CD4-positive, alpha-beta memory T cell (primary cell): ENCODE results near the gene RPL7L1. TPM values are rescaled to one million over a fixed set of nuclear protein-coding genes. Genes with fewer than 3 reads are reported as not detected.
A peak's percentile ranks its signal among the peaks of the same experiment; 100 is the strongest.
"Not testable (repeated sequence)": the region's sequence is repeated elsewhere in the genome, so short reads cannot be mapped to it uniquely, and the experiment has no call there.

ENCODE experiments used
- CTCF ChIA-PET: fragments of 350-600 bp; sonication (Branson Sonifier 250); formaldehyde crosslinking; loops from one replicate; lab custom pipeline; 2021; ENCODE audit warnings: inconsistent platforms; ENCODE audit not compliant: partially characterized antibody; lab: Charles Lee
- POLR2A ChIA-PET: fragments of 350-600 bp; sonication (Branson Sonifier 250); formaldehyde crosslinking; loops from one replicate; lab custom pipeline; 2021; ENCODE audit not compliant: partially characterized antibody; lab: Charles Lee
- DNase-seq, 5 donors: peaks; one replicate each; pipeline versions ENCODE4 v3.0.0 to v3.0.0-alpha.2; 2020 to 2022; ENCODE audit warnings: mixed read lengths in 1 of 5
- H3K27ac ChIP-seq: one replicate; pipeline ENCODE4 v1.7.0; 2013; ENCODE audit warnings: low read depth, low read length
- H3K27me3 ChIP-seq: 2 replicates; pipeline ENCODE4 v1.7.0; 2013; ENCODE audit warnings: mild to moderate bottlenecking, low read length, moderate library complexity; ENCODE audit not compliant: insufficient read depth
- H3K36me3 ChIP-seq: 2 replicates; pipeline ENCODE4 v1.7.0; 2013; ENCODE audit warnings: mild to moderate bottlenecking, low read length, moderate library complexity; ENCODE audit not compliant: insufficient read depth
- H3K4me1 ChIP-seq: 2 replicates; pipeline ENCODE4 v1.7.0; 2013; ENCODE audit warnings: mild to moderate bottlenecking, low read length, moderate library complexity; ENCODE audit not compliant: insufficient read depth
- H3K4me3 ChIP-seq, 2 donors: one replicate each; pipeline ENCODE4 v1.7.0; 2013; ENCODE audit warnings: low read length in 2 of 2, mild to moderate bottlenecking in 1 of 2
- H3K9me3 ChIP-seq, 2 donors: one replicate each; pipeline ENCODE4 v1.7.0; 2013; ENCODE audit warnings: low read length in 2 of 2, control low read depth in 1 of 2; ENCODE audit not compliant: control insufficient read depth in 1 of 2
- H3K27ac Mint-ChIP-seq, 7 donors: one replicate each; pipeline ENCODE4 v1.8.0; 2020 to 2021; ENCODE audit warnings: mixed read lengths in 7 of 7, mild to moderate bottlenecking in 6 of 7, inconsistent platforms in 3 of 7, moderate library complexity in 3 of 7
- H3K27me3 Mint-ChIP-seq, 2 donors: one replicate each; pipeline ENCODE4 v1.8.0; 2020 to 2021; ENCODE audit warnings: mixed read lengths in 2 of 2
- H3K36me3 Mint-ChIP-seq, 2 donors: one replicate each; pipeline ENCODE4 v1.8.0; 2020 to 2021; ENCODE audit warnings: mixed read lengths in 2 of 2, inconsistent platforms in 1 of 2, mild to moderate bottlenecking in 1 of 2
- H3K4me1 Mint-ChIP-seq, 4 donors: one replicate each; pipeline ENCODE4 v1.8.0; 2020 to 2021; ENCODE audit warnings: mixed read lengths in 4 of 4, mild to moderate bottlenecking in 1 of 4
- H3K4me3 Mint-ChIP-seq, 8 donors: one replicate each; pipeline ENCODE4 v1.8.0; 2020 to 2021; ENCODE audit warnings: mixed read lengths in 8 of 8, mild to moderate bottlenecking in 7 of 8, moderate library complexity in 6 of 8, inconsistent platforms in 3 of 8
- H3K9me3 Mint-ChIP-seq, 8 donors: one replicate each; pipeline ENCODE4 v1.8.0; 2020 to 2021; ENCODE audit warnings: mixed read lengths in 8 of 8, mild to moderate bottlenecking in 5 of 8, inconsistent platforms in 3 of 8, moderate library complexity in 1 of 8
- intact Hi-C: fragments of 100-400 bp; cut with micrococcal nuclease; formaldehyde crosslinking; loops from one replicate; pipeline ENCODE4 v1.15.1; 2023
- polyA plus RNA-seq, 2 donors: library from polyadenylated mRNA; unstranded; fragments of 300-500 nt; fragmentation: Illumina TruSeq; gene quantifications; one replicate each; pipeline ENCODE4 v1.2.3, GENCODE V29; 2021
- total RNA-seq, 2 experiments: library from RNA; stranded (reverse); gene quantifications; one replicate each; pipeline ENCODE4 v1.2.3, GENCODE V29; 2021

The RPL7L1 gene
- total and polyA plus RNA-seq, 4 experiments from 2014 or later, result 39.6 to 89.8 (median 85.7) TPM

GRCh38 chr6:42889815-42890214 lies 10.4 kb downstream of the RPL7L1 start:
- H3K27me3 ChIP-seq, result no peaks in the 10 kb centered on the region
- Mint-ChIP-seq H3K36me3 (peaks cover 9 to 41% of the 10 kb centered on the region in 2 donors), H3K9me3 (no peaks in the 10 kb centered on the region), H3K27ac (peak overlapping the region; percentile 93 to 99 (median 97)), H3K27me3 (no peaks in the 10 kb centered on the region), H3K4me3 (peak overlapping the region; percentile 94 to 99 (median 98)), H3K4me1 (peaks cover 9 to 21% (median 12%) of the 10 kb centered on the region in 4 donors)
- intact Hi-C loops, result loop anchor here (1.0 to 5.0 kb wide), 2 partner anchors 11 to 143 kb away; partner anchors contain the start of genes RPL7L1 and TBCC
- CTCF ChIA-PET, result interaction anchor here (0.8 to 1.8 kb wide), 3 partner anchors 9 to 342 kb away, joined by 4 read pairs; no protein-coding TSS in a partner anchor
- POLR2A ChIA-PET, result interaction anchor here (1.4 to 4.2 kb wide), 8 partner anchors 9 to 228 kb away, joined by 4 to 91 read pairs (median 16); partner anchors contain the start of genes KLC4, MRPL2, RPL7L1 and TBCC
- peak overlapping the region; percentile 59 to 97 for H3K4me3 ChIP-seq
- H3K27ac ChIP-seq, result peak overlapping the region; percentile 92
- H3K36me3 ChIP-seq, result peaks cover 13% of the 10 kb centered on the region
- peak in 1 of 5 donors; percentile 17 for DNase-seq
- H3K4me1 ChIP-seq, result peaks cover 15% of the 10 kb centered on the region
- no peaks in the 10 kb centered on the region for H3K9me3 ChIP-seq

DNA sequence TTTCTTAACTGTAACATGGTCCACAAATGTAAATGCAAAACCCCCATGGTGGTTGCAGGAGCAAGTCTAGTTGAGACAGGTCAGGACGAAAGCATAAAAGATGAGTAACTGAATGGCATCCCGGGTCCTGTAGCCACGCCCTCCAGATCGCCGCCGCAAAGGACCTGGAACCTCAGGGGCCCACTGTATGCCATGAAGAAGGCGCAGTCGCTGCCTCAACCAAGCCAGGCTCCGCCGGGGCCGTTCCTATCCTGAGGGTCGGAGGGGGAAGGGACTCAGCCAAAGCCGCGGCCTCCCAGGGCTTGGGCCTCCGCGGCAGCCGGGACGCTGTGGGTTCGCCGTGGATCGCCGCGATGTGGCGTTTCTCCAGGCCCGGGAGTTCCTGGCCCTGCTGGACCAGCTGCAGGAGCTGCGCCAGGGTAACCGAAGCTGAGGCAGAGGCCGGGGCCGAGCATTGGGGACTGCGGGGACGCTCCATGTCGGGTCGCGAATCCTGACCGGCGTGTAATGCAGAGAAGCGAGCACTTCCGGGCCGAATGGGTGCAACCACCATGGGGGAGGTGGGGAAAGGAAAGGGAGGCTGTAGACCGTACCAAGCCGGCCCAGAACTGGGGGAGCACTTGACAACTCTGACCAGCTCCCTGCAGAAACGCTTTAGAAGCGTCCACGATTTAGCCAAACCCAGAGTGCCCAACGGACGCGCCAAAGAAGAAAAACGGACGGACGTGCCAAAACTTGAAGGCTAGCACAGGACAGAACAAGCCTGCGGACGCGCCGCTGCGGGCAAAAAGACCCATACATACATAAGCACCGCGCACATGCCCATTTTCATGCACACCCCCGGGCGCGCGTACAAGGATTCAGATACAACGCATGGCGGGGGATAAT lies 11.1 kb downstream of the RPL7L1 start:
- no peaks in the 10 kb centered on the region for H3K9me3 ChIP-seq
- Mint-ChIP-seq H3K9me3 (no peaks in the 10 kb centered on the region), H3K27ac (peak overlapping the region; percentile 93 to 99 (median 97)), H3K4me3 (peak overlapping the region; percentile 94 to 99 (median 98)), H3K36me3 (peaks cover 8 to 35% of the 10 kb centered on the region in 2 donors), H3K4me1 (peaks cover 9 to 21% (median 12%) of the 10 kb centered on the region in 4 donors), H3K27me3 (no peaks in the 10 kb centered on the region)
- peak overlapping the region; percentile 92 for H3K27ac ChIP-seq
- peaks cover 15% of the 10 kb centered on the region for H3K4me1 ChIP-seq
- ChIA-PET CTCF (interaction anchor here (0.8 to 2.9 kb wide), 8 partner anchors 10 to 343 kb away, joined by 3 to 19 read pairs (median 4); partner anchors contain the start of gene RPL7L1), POLR2A (interaction anchor here (0.6 to 4.2 kb wide), 24 partner anchors 10 to 326 kb away, joined by 3 to 91 read pairs (median 6); partner anchors contain the start of genes CNPY3, KLC4, MRPL2 and PEX6)
- peaks cover 6% of the 10 kb centered on the region for H3K36me3 ChIP-seq
- H3K4me3 ChIP-seq, result peak overlapping the region; percentile 59 to 97
- intact Hi-C loops, result loop anchor here (1.0 to 5.0 kb wide), 2 partner anchors 11 to 143 kb away; partner anchors contain the start of genes RPL7L1 and TBCC
- H3K27me3 ChIP-seq, result no peaks in the 10 kb centered on the region
- peak; percentile 87 to 91 (median 89) for DNase-seq

DNA sequence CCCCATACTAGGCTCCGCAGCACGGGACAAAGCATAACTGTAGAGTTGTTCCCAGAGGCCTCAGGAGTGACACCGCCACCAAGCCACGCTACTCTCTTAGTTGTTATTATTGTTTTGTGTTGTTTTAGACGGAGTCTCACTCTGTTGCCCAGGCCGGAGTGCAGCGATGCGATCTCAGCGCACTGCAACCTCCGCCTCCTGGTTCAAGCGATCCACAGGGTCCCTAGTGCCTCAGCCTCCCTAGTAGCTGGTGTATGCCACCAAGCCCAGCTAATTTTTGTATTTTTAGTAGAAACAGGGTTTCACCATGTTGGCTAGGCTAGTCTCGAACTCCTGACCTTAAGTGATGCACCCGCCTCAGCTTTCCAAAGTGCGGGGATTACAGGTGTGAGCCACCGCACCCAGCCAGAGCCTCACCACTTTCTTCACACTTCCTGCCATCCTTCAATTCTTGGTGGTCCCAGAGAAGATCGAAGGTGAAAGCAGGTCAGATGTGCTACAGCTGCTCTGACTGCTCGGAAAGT lies 11.8 kb downstream of the RPL7L1 start:
- intact Hi-C loops, result loop anchor here (5.0 kb wide), 1 partner anchor 144 kb away; the partner anchor contains the start of gene TBCC
- H3K27ac ChIP-seq, result peak overlapping the region; percentile 92
- Mint-ChIP-seq H3K9me3 (no peaks in the 10 kb centered on the region), H3K4me1 (peaks cover 9 to 21% (median 12%) of the 10 kb centered on the region in 4 donors), H3K36me3 (peaks cover 1 to 27% of the 10 kb centered on the region in 2 donors), H3K4me3 (peak overlapping the region; percentile 94 to 99 (median 98)), H3K27me3 (no peaks in the 10 kb centered on the region), H3K27ac (peak overlapping the region; percentile 93 to 99 (median 97))
- H3K9me3 ChIP-seq, result no peaks in the 10 kb centered on the region
- H3K27me3 ChIP-seq, result no peaks in the 10 kb centered on the region
- ChIA-PET CTCF (interaction anchor here (0.9 to 2.9 kb wide), 7 partner anchors 10 to 343 kb away, joined by 3 to 19 read pairs (median 4); partner anchors contain the start of gene RPL7L1), POLR2A (interaction anchor here (0.6 to 4.2 kb wide), 22 partner anchors 9 to 327 kb away, joined by 3 to 91 read pairs (median 6); partner anchors contain the start of genes CNPY3, KLC4, MRPL2 and PEX6)
- no peaks in the 10 kb centered on the region for H3K36me3 ChIP-seq
- peaks cover 15% of the 10 kb centered on the region for H3K4me1 ChIP-seq
- DNase-seq, result no peak
- H3K4me3 ChIP-seq, result peak overlapping the region; percentile 59 to 97

- not testable (repeated sequence) for H3K27ac ChIP-seq, DNase-seq, H3K36me3 ChIP-seq, H3K9me3 ChIP-seq, H3K9me3 Mint-ChIP-seq, H3K4me3 ChIP-seq, H3K27ac Mint-ChIP-seq, H3K27me3 ChIP-seq, H3K4me3 Mint-ChIP-seq, H3K27me3 Mint-ChIP-seq
- ChIA-PET POLR2A (interaction anchor here (0.9 to 1.3 kb wide), 2 partner anchors 15 to 233 kb away, joined by 3 to 4 read pairs; partner anchors contain the start of gene RPL7L1), CTCF (interaction anchor here (1.6 kb wide), 1 partner anchor 232 kb away, joined by 5 read pairs; no protein-coding TSS in a partner anchor)
- intact Hi-C loops, result loop anchor here (5.0 kb wide), 1 partner anchor 147 kb away; the partner anchor contains the start of gene TBCC
- H3K4me1 Mint-ChIP-seq, result peaks cover 9 to 19% (median 14%) of the 10 kb centered on the region in 4 donors
- peaks cover 0 to 13% of the 10 kb centered on the region in 2 donors for H3K36me3 Mint-ChIP-seq
- peaks cover 14% of the 10 kb centered on the region for H3K4me1 ChIP-seq
These were observed 14.8 kb downstream of the RPL7L1 start for GRCh38 chr6:42894041-42894828.

GRCh38 chr6:42896178-42896719 lies 16.8 kb downstream of the RPL7L1 start:
- Histone ChIP-seq H3K27me3 (no peaks in the 10 kb centered on the region), H3K27ac (no peak overlapping the region), H3K36me3 (no peaks in the 10 kb centered on the region), H3K4me3 (no peak overlapping the region), H3K4me1 (peaks cover 4% of the 10 kb centered on the region), H3K9me3 (no peaks in the 10 kb centered on the region)
- Mint-ChIP-seq H3K4me1 (peaks cover 0 to 6% (median 2%) of the 10 kb centered on the region in 4 donors), H3K27ac (no peak overlapping the region), H3K4me3 (no peak overlapping the region), H3K27me3 (no peaks in the 10 kb centered on the region), H3K9me3 (no peaks in the 10 kb centered on the region), H3K36me3 (no peaks in the 10 kb centered on the region)
- CTCF ChIA-PET, result interaction anchor here (1.2 to 2.5 kb wide), 3 partner anchors 12 to 235 kb away, joined by 3 to 11 read pairs (median 7); no protein-coding TSS in a partner anchor
- no peak for DNase-seq
- intact Hi-C loops, result no loop called here
- POLR2A ChIA-PET, result interaction anchor here (0.7 kb wide), 1 partner anchor 278 kb away, joined by 3 read pairs; no protein-coding TSS in a partner anchor

DNA sequence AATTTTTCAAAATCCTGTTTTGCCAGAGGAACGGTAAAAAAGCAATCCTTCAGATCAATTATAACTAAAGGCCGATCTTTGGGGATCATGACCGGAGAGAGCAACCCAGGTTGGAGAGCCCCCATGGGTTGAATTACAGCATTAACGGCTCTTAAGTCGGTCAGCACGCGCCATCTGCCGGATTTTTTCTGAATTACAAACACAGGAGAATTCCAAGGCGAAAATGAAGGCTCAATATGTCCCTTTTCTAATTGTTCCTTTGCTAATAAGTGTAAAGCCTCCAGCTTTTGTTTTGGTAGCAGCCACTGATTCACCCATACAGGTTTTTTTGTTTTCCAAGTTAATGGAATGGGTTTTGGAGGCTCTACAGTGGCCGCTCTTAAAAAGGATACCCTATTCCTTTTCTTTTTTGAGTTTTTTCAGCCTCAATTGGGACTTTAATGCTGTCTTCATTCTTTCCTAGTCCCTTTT lies 19.5 kb downstream of the RPL7L1 start:
- Mint-ChIP-seq H3K9me3 (no peaks in the 10 kb centered on the region), H3K4me3 (no peak overlapping the region), H3K4me1 (peaks cover 4 to 11% (median 6%) of the 10 kb centered on the region in 4 donors), H3K27ac (peak overlapping the region in 3 of 7 donors; percentile 1 to 76 (median 56)), H3K36me3 (no peaks in the 10 kb centered on the region), H3K27me3 (no peaks in the 10 kb centered on the region)
- ChIA-PET POLR2A (no interaction called here), CTCF (interaction anchor here (0.7 to 4.7 kb wide), 10 partner anchors 16 to 351 kb away, joined by 3 to 69 read pairs (median 4); partner anchors contain the start of genes CNPY3 and RPL7L1)
- H3K27ac ChIP-seq, result no peak overlapping the region
- H3K36me3 ChIP-seq, result no peaks in the 10 kb centered on the region
- peak; percentile 62 to 74 (median 69) for DNase-seq
- H3K4me1 ChIP-seq, result peaks cover 8% of the 10 kb centered on the region
- no peak overlapping the region for H3K4me3 ChIP-seq
- no peaks in the 10 kb centered on the region for H3K9me3 ChIP-seq
- intact Hi-C loops, result loop anchor here (1.0 to 2.0 kb wide), 3 partner anchors 20 to 238 kb away; partner anchors contain the start of gene RPL7L1
- H3K27me3 ChIP-seq, result no peaks in the 10 kb centered on the region
